Placental pericyte (primary cell): ENCODE results near the gene ADAT1. TPM values are rescaled to one million over a fixed set of nuclear protein-coding genes. Genes with fewer than 3 reads are reported as not detected.

Experiments used
- total RNA-seq: library from RNA; depleted of rRNA; stranded (reverse); fragments of >200 nt; gene quantifications from 2 replicates; pipeline ENCODE4 v1.2.3, GENCODE V29; 2012

The ADAT1 gene, protein sequence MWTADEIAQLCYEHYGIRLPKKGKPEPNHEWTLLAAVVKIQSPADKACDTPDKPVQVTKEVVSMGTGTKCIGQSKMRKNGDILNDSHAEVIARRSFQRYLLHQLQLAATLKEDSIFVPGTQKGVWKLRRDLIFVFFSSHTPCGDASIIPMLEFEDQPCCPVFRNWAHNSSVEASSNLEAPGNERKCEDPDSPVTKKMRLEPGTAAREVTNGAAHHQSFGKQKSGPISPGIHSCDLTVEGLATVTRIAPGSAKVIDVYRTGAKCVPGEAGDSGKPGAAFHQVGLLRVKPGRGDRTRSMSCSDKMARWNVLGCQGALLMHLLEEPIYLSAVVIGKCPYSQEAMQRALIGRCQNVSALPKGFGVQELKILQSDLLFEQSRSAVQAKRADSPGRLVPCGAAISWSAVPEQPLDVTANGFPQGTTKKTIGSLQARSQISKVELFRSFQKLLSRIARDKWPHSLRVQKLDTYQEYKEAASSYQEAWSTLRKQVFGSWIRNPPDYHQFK
- 56.9 and 80.6 TPM in 2 replicates for total RNA-seq

DNA sequence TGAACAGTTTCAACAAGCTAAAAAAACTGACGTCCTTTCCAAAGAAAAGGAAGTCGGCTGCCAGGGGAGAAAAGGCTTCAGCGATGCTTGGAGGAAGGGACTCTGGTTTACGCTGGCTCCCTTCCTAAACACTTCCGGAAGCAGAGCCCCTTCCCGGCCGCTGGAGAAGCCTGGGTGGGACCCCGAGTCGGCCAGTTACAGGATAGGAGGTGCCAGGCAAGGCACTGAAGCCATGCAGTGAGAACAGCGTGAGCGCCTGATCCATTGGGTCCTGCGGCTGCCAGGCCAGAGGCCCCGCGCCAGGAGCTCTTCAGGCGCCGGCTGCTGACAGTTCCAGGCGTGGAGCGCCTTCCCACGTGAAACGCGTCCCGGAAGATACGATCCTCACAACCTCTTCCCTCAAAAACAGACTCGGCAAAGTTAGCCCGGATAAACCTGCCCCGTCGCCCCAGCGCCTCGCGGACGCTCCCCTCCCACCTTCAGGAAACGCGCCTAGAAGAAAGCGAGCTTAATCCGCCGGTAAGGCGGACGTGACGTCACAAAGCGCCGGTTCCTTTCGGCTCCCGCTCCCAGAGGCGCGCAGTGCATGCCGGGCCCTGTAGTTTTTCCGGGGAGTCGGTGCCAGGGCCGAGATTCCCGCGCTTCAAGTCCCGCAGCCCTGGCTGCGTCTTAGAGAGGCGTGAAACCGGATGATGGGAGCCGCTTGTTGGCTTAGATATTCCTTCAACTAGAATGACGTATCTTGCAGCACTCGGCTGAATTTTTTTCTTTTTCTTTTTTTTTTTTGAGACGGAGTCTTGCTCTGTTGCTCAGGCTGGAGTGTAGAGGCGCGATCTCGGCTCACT is at the start of gene ADAT1:
TSS of gene ADAT1 (minus strand) at position 521 of the 845 bp plus-strand sequence. CDS start 2,482 bp downstream, outside the sequence.

DNA sequence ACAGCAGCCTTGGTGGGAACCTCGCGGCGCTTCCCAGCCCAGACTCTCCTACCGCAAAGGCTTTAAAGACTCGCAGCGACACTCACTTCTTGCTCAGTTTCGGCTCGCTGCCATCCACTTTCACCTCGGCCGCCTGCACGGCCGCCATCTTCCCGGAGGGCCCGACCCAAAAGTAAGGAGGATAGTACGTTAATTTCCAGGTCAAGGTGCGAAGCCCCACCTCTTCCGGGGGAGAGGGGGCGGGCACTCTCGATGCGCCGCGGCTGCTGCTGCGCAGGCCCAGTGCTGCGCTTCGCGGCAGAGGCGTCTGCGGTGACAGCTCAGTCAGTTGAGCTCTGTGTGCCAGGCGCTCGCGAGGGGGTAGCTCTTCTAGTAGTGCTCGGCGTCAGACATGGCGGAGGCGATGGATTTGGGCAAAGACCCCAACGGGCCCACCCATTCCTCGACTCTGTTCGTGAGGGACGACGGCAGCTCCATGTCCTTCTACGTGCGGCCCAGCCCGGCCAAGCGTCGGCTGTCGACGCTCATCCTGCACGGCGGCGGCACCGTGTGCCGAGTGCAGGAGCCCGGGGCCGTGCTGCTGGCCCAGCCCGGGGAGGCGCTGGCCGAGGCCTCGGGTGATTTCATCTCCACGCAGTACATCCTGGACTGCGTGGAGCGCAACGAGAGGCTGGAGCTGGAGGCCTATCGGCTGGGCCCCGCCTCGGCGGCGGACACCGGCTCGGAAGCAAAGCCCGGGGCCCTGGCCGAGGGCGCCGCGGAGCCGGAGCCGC is 24.6 kb upstream of the ADAT1 start, which contains the start of the genes KARS1 and TERF2IP:
TSS of gene KARS1 (minus strand) at position 174 of the 773 bp plus-strand sequence. CDS start at position 148, 26 bp downstream.
TSS of gene TERF2IP (plus strand) at position 282 of the 773 bp plus-strand sequence. CDS start at position 392, 110 bp downstream.

DNA sequence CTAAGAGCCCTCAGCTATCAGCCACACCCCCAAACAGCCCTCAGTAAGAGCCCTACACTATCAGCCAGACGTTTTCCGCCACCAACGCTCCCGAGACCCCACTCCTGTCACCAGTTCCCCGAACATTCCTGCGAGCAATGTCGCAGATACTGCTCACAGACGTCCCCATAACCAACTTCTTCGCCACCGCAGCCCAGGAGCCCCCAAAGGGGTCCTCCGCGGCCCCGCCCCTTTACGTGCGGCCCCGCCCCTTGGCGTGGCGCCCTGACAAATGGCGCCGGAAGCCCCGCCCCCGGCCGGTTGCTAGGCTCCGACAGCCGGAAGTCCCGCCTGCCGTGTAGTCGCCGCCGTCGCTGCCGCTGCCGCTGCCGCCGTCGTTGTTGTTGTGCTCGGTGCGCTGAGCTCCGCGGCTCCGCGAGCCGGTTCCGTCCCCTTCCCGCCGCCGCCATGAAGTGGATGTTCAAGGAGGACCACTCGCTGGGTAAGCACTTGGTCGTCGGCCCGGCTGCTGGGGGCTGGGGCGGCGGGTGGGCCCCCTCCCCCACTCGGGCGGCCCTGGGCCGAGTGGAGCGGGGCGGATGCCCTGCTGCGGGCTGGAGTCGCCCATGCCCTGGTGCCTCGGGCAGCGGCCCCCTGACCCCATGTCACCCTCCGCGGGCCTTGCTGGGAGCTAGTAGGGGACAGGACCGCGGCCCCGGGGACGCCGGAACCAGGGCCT is 56.9 kb downstream of the ADAT1 start, which contains the start of gene GABARAPL2:
TSS of gene GABARAPL2 (plus strand) at position 340 of the 718 bp plus-strand sequence. CDS start at position 448, 108 bp downstream.

DNA sequence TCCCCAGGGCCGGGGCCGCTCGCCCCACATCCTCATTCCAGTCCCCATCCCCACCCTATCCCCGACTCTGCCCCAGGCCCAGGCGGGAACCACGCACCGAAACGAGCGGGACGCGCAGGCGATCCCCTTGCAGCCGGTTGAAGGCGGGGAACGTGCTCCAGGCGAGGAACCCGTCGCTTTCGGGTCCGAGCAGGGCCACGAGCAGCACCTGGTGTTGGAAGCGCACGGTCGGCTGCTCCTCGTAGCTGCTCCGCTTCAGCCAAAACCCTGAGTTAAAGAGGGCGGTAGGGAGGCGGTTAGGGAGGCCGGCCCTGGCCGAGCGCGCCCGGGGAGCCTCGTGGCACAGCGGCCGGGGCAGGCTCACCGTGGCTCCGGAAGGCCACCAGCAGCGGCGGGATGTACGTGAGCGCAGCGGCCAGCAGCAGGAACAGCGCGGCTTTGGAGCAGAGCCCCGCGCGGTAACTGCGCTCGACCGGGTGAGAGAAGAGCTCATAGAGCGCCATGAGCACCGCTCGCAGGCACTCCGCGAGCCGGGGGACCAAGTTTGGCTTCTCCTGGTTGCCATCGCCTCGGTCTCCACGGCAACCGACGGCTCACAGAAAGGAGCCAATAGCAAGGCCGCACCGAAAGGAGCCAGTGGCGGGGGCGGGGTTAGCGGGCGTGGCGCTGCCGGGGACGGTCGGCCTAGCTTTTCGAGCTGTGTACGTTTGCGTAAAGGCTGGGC is 67.2 kb downstream of the ADAT1 start, which contains the start of gene TMEM231:
TSS of gene TMEM231 (minus strand) at position 546 of the 724 bp plus-strand sequence. CDS start at position 503, 43 bp downstream.

Other genes starting within 250 kb of the ADAT1 start
- 16.6 and 37.9 TPM in 2 replicates for gene CFDP1, start 189.8 kb downstream of the ADAT1 start, total RNA-seq
- 17.8 and 22.8 TPM in 2 replicates for gene TMEM170A, start 158.6 kb downstream of the ADAT1 start, total RNA-seq
- under 0.01 and 0.14 TPM in 2 replicates for gene CHST6, start 127.8 kb downstream of the ADAT1 start, total RNA-seq
- under 0.01 TPM in 2 replicates for gene CHST5, start 87.2 kb downstream of the ADAT1 start, total RNA-seq
- 14.7 and 27.8 TPM in 2 replicates for gene TMEM231, start 67.0 kb downstream of the ADAT1 start, total RNA-seq
- gene GABARAPL2, start 56.9 kb downstream of the ADAT1 start, total RNA-seq, result 30.8 and 44.6 TPM in 2 replicates
- 160 and 162 TPM in 2 replicates for gene KARS1, start 24.4 kb upstream of the ADAT1 start, total RNA-seq
- 31.5 and 34.8 TPM in 2 replicates for gene TERF2IP, start 24.5 kb upstream of the ADAT1 start, total RNA-seq
- gene CPHXL2, start 53.7 kb upstream of the ADAT1 start, total RNA-seq, result not detected in 2 replicates
- not detected in 2 replicates for gene DUXB, start 78.2 kb upstream of the ADAT1 start, total RNA-seq
- gene CPHXL, start 103.2 kb upstream of the ADAT1 start, total RNA-seq, result not detected in 2 replicates